ENCODE measurements around the gene LBH. TPM values are rescaled to one million over a fixed set of nuclear protein-coding genes. Genes with fewer than 3 reads are reported as not detected.

The LBH gene
- total RNA-seq, 4 donors from 2014 or later: 120 to 1,007 (median 283) TPM

DNA sequence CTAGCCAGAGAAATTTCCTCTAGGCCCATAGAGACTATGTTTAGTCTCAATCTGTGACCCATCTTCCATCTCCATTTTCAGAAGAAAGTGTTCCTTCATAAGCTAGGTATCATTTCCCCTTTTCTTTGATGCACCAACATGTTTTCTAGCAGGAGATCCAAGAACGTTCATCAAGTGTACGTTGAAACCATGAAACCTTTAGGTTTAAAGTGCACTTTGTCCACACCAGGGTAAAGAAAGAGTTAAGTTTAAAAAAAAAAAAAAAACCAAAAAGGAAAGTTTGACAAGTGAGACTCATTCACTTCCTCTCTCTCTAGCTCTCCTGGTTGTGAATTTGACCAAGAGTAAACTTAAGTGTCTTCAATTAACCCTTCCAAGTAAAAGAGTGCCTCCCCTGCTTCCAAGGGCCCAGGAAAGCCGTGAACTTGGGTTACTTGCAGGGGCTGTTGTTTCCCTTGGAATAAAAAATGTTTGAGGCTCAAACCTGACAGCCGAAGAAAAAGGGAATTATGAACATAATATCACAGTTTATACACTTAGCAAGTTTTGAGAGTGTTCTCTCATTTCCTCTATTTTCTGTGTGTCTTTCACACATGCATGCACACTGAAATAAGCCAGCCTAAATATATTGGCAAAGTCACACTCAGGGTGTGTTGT is 56.7 kb downstream of the LBH start:
- TF ChIP-seq POLR2AphosphoS5 (IDR thresholded peaks at IDR 0.05) (no peak), POLR2A (IDR thresholded peaks at IDR 0.05; ENCODE audit: low read depth) (no peak), EP300 (IDR thresholded peaks at IDR 0.05) (no peak), CTCF (IDR thresholded peaks at IDR 0.05) (no peak)
- Histone ChIP-seq H3K9me3 (no peaks in the 10 kb centered on the region), H3K4me1 (peaks cover 0 to 7% (median 6%) of the 10 kb centered on the region in 4 donors), H3K27ac (replicated peaks in 1 of 4) (no peak overlapping the region), H3K27me3 (no peaks in the 10 kb centered on the region), H3K4me3 (no peak overlapping the region), H3K36me3 (no peaks in the 10 kb centered on the region)
- intact Hi-C loops (cut with DNase I): no loop called here
- 71% methylated on average over 4 of the region's 4 CpGs for WGBS
- no peak for DNase-seq (ENCODE audit: extremely low spot score)

GRCh38 chr2:30288561-30288960 is 57.2 kb downstream of the LBH start:
- intact Hi-C loops (cut with DNase I): no loop called here

GRCh38 chr2:30293303-30293921 is 62.1 kb downstream of the LBH start:
- H3K9me3 ChIP-seq: no peaks in the 10 kb centered on the region
- intact Hi-C loops (cut with DNase I): no loop called here
- peak overlapping the region; percentile 38 to 80 (median 70) for H3K27ac ChIP-seq (replicated peaks in 1 of 4)
- TF ChIP-seq POLR2A (IDR thresholded peaks at IDR 0.05; ENCODE audit: low read depth) (no peak), EP300 (IDR thresholded peaks at IDR 0.05) (peak; percentile 44), POLR2AphosphoS5 (IDR thresholded peaks at IDR 0.05) (peak; percentile 11 to 67), CTCF (IDR thresholded peaks at IDR 0.05) (no peak)
- H3K27me3 ChIP-seq: no peaks in the 10 kb centered on the region
- H3K4me1 ChIP-seq: peaks cover 7 to 18% (median 14%) of the 10 kb centered on the region in 4 donors
- H3K36me3 ChIP-seq: no peaks in the 10 kb centered on the region
- no peak for DNase-seq (ENCODE audit: extremely low spot score)
- WGBS: 47% methylated on average over 12 of the region's 12 CpGs
- no peak overlapping the region for H3K4me3 ChIP-seq

More at GRCh38 chr2:30288561-30288960, 57.2 kb downstream of the LBH start:
- Histone ChIP-seq H3K4me3 (no peak overlapping the region), H3K27ac (replicated peaks in 1 of 4) (no peak overlapping the region), H3K9me3 (no peaks in the 10 kb centered on the region), H3K4me1 (peaks cover 5 to 13% (median 12%) of the 10 kb centered on the region in 4 donors), H3K27me3 (no peaks in the 10 kb centered on the region), H3K36me3 (no peaks in the 10 kb centered on the region)
- WGBS: 60% methylated on average over 2 of the region's 2 CpGs
- TF ChIP-seq POLR2AphosphoS5 (IDR thresholded peaks at IDR 0.05): no peak
- no peak for TF ChIP-seq CTCF (IDR thresholded peaks at IDR 0.05)
- TF ChIP-seq POLR2A (IDR thresholded peaks at IDR 0.05; ENCODE audit: low read depth): no peak
- no peak for TF ChIP-seq EP300 (IDR thresholded peaks at IDR 0.05)
- DNase-seq (ENCODE audit: extremely low spot score): no peak

GRCh38 chr2:30294133-30294532 is 62.8 kb downstream of the LBH start:
- intact Hi-C loops (cut with DNase I): no loop called here
- Histone ChIP-seq H3K36me3 (no peaks in the 10 kb centered on the region), H3K4me3 (no peak overlapping the region), H3K4me1 (peaks cover 10 to 18% (median 14%) of the 10 kb centered on the region in 4 donors), H3K9me3 (no peaks in the 10 kb centered on the region), H3K27ac (replicated peaks in 1 of 4) (peak overlapping the region in 3 of 4 donors; percentile 63 to 80 (median 76)), H3K27me3 (no peaks in the 10 kb centered on the region)
- TF ChIP-seq POLR2A (IDR thresholded peaks at IDR 0.05; ENCODE audit: low read depth) (no peak), EP300 (IDR thresholded peaks at IDR 0.05) (no peak), POLR2AphosphoS5 (IDR thresholded peaks at IDR 0.05) (no peak), CTCF (IDR thresholded peaks at IDR 0.05) (no peak)
- 93% methylated on average over 5 of the region's 5 CpGs for WGBS
- DNase-seq (ENCODE audit: extremely low spot score): no peak

All from esophagus muscularis mucosa (tissue), 4 donors.